Ectodermal cell (in vitro differentiated cells): ENCODE results near the gene LRRC73.

Experiments
- H3K27ac ChIP-seq: 2 replicates; pipeline ENCODE4 v1.7.0; 2013; ENCODE audit warnings: mild to moderate bottlenecking, low read depth, low read length; ENCODE audit not compliant: insufficient read depth, poor library complexity, severe bottlenecking
- H3K27me3 ChIP-seq: 2 replicates; pipeline ENCODE4 v1.7.0; 2013; ENCODE audit warnings: mild to moderate bottlenecking, low read length; ENCODE audit not compliant: insufficient read depth, control insufficient read depth, poor library complexity, severe bottlenecking
- H3K36me3 ChIP-seq: one replicate; pipeline ENCODE4 v1.7.0; 2013; ENCODE audit warnings: low read length; ENCODE audit not compliant: control insufficient read depth, insufficient read depth
- H3K4me1 ChIP-seq: one replicate; pipeline ENCODE4 v1.7.0; 2013; ENCODE audit warnings: low read length; ENCODE audit not compliant: control insufficient read depth, insufficient read depth
- H3K4me3 ChIP-seq: 2 replicates; pipeline ENCODE4 v1.7.0; 2013; ENCODE audit warnings: low read depth, low read length, control low read depth; ENCODE audit not compliant: insufficient read depth
- H3K9me3 ChIP-seq: 2 replicates; pipeline ENCODE4 v1.7.0; 2013; ENCODE audit warnings: mild to moderate bottlenecking, low read length, moderate library complexity; ENCODE audit not compliant: control insufficient read depth
- WGBS, 2 experiments: methylation state at CpG; one replicate each; pipeline ENCODE4 v1.1.7; 2013; ENCODE audit warnings: missing lambda C conversion rate in 2 of 2; 5-methylcytosine and 5-hydroxymethylcytosine counted together

The LRRC73 gene

DNA sequence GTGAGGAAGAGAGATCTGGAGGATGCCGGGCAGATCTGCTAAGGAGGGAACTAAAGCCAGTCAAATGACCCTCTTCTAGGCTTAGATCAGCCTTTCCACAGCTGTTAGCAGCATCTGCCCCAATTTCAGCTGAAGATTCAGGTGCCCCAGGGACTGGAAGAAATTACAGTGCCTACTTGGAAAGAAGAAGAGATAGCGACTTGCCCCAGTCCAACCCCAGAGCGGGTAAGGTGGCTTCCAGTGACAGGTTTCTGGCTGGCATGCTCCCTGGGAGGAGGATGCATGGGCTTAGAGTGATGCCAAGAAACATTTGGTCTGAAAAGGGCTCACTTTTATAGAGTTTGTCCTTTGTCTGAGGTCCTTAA, 32.2 kb downstream of the LRRC73 start:
- no peaks in the 10 kb centered on the region for H3K9me3 ChIP-seq
- H3K4me1 ChIP-seq, result peaks cover 11% of the 10 kb centered on the region
- no peak overlapping the region for H3K27ac ChIP-seq
- 51 to 60% methylated on average over 3 of the region's 3 CpGs for WGBS, 2 experiments
- H3K27me3 ChIP-seq, result no peaks in the 10 kb centered on the region
- H3K4me3 ChIP-seq, result peak overlapping the region; percentile 70
- no peaks in the 10 kb centered on the region for H3K36me3 ChIP-seq

DNA sequence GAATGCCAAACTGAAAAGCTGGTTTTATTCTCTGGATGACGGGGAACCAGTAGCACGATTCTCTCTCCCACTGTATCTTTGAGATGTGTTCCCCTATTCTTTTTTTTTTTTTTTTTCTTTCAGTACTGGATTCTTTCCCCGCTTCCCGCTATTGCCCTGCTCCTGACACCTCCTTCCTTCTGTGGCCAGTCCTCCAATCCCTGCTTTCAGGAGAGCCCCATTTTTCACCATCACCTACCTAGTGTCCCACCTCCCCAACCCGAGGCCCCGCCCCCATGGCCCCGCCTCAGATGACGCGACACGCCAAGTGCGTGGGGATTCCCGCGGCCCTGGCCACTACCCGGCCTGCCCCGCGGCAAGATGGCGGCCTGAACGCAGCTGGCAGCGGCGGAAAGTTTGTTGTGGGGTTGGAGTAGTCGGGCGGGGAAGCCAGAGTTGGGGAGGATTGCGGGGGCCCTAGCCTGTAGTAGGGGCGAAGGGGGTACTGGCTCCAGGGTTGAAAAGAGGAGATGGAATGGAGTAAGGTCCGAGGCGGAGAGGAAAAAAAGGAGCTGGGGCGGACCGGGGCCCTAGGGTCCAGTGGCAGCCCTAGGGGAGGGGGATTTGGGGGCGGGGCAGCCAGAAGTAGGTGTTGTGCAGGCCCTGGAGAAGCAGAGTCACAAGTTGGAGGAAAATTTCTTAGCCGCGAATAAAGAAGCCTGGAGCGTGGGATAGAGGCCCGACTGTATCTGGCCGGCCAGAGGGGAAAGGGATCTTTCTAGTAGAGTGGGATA, 32.7 kb downstream of the LRRC73 start, which contains the start of gene TJAP1:
TJAP1 (plus strand) TSS at position 336 of the 773 bp plus-strand sequence. CDS start 21,432 bp downstream, outside the sequence.
- peak within 1 kb of the TSS; percentile 73 for H3K27ac ChIP-seq
- H3K9me3 ChIP-seq, result no peaks in the 10 kb centered on the region
- H3K4me1 ChIP-seq, result peaks cover 11% of the 10 kb centered on the region
- H3K4me3 ChIP-seq, result peak within 1 kb of the TSS; percentile 70
- no peaks in the 10 kb centered on the region for H3K36me3 ChIP-seq
- 3 to 4% methylated on average over 34 of the region's 34 CpGs for WGBS, 2 experiments
- H3K27me3 ChIP-seq, result no peaks in the 10 kb centered on the region

DNA sequence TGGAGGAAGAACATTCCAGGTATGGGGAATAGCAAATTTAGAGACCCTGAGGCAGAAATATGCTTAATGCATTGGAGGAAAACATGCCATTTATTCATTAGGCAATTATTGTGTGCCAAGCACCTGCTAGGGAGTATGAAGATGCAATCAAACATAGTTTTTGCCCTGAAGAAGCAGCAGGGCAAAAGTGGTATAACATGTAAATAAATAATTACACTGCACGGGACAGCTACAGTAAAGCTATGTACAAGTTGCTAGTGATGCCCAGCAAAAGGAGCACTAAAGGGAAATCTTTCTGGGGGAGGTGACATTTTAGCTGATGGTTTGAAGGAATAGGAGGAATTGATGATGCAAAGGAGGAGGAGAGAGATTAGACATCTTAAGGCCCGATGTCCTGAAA, 33.4 kb downstream of the LRRC73 start:
- no peaks in the 10 kb centered on the region for H3K9me3 ChIP-seq
- 75 to 77% methylated on average over 2 of the region's 2 CpGs for WGBS, 2 experiments
- peaks cover 11% of the 10 kb centered on the region for H3K4me1 ChIP-seq
- peak overlapping the region; percentile 70 for H3K4me3 ChIP-seq
- H3K36me3 ChIP-seq, result no peaks in the 10 kb centered on the region
- H3K27ac ChIP-seq, result no peak overlapping the region
- H3K27me3 ChIP-seq, result no peaks in the 10 kb centered on the region

DNA sequence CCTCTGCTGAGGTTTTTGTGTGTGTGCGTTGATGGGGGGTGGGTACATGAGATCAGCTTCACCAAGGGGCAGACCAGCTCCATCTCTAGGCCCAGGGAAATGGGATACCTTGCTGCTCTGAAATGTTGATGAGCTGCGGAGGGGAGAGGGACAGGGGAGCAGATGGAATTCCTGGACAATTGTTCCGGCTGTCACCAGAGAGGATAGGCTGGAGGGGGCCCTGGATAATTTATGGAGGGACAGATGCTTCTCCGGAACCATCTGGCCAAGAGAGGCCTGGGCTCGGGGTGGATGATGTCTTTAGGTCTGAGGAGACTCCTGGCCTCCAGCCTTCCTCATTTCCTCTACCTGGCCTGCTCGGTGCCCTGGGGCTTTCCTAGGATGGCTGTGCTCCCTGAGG, 34.6 kb downstream of the LRRC73 start:
- WGBS, 2 experiments, result 93 to 94% methylated on average over 6 of the region's 6 CpGs
- no peak overlapping the region for H3K4me3 ChIP-seq
- peaks cover 11% of the 10 kb centered on the region for H3K4me1 ChIP-seq
- H3K27ac ChIP-seq, result no peak overlapping the region
- no peaks in the 10 kb centered on the region for H3K27me3 ChIP-seq
- H3K36me3 ChIP-seq, result no peaks in the 10 kb centered on the region
- no peaks in the 10 kb centered on the region for H3K9me3 ChIP-seq

DNA sequence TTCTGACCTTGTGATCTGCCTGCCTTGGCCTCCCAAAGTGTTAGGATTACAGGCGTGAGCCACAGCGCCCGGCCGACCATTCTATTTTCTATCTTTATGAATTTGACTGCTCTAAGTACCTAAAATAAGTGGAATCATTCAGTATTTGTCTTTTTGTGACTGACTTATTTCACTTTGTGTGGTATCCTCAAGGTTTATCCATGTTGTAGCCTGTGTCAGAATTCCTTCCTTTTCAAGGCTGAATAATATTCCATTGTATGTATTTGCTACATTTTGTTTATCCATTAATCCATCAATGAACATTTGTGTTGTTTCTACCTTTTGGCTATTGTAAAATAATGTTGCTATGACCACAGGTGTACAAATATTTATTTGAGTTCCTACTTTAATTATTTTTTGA, 37.6 kb downstream of the LRRC73 start:
- WGBS, 2 experiments, result 92 to 97% methylated on average over 4 of the region's 4 CpGs
- H3K27ac ChIP-seq, result no peak overlapping the region
- H3K4me1 ChIP-seq, result peaks cover 13% of the 10 kb centered on the region
- no peaks in the 10 kb centered on the region for H3K36me3 ChIP-seq
- no peak overlapping the region for H3K4me3 ChIP-seq
- H3K27me3 ChIP-seq, result no peaks in the 10 kb centered on the region
- H3K9me3 ChIP-seq, result no peaks in the 10 kb centered on the region

DNA sequence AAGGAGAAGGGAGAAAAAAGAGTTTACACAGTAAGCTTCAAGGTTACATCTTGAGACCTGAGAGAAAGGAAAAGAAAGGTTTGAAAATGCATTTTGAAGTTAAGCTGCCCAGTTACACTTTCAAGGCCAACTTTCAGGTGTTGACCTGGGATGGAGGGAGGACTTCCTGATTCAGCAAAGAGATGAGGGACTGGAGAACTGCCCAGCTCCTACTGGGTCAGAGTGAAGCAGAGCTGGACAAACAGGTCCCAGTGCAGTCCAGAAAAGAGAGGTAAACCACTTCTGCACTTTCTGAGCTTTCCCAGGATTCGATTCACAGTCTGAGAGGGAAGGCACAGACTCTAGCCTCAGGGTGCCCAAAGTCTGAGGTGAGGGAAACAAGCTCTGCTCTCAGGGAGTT, 38.7 kb downstream of the LRRC73 start:
- H3K9me3 ChIP-seq, result no peaks in the 10 kb centered on the region
- H3K36me3 ChIP-seq, result no peaks in the 10 kb centered on the region
- H3K4me3 ChIP-seq, result no peak overlapping the region
- 84 to 90% methylated on average over 1 of the region's 1 CpG for WGBS, 2 experiments
- peaks cover 13% of the 10 kb centered on the region for H3K4me1 ChIP-seq
- H3K27me3 ChIP-seq, result no peaks in the 10 kb centered on the region
- H3K27ac ChIP-seq, result no peak overlapping the region

DNA sequence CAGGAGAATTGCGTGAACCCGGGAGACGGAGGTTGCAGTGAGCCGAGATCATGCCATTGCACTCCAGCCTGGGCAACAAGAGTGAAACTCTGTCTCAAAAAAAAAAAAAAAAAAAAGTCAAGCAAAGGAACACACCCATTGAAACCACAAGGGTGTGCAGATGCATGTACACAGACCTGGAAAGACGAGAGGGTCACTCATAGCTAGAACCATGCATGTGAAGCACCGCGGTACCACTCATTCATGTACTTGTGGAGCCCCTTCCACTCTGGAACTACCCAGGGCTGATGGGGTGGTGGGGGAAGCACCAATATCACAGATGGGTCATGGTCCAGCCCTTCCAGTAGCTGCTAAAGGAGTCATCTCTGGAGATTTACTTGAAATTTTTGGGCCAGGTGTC, 40.2 kb downstream of the LRRC73 start:
- WGBS, 2 experiments, result 95 to 96% methylated on average over 7 of the region's 7 CpGs

DNA sequence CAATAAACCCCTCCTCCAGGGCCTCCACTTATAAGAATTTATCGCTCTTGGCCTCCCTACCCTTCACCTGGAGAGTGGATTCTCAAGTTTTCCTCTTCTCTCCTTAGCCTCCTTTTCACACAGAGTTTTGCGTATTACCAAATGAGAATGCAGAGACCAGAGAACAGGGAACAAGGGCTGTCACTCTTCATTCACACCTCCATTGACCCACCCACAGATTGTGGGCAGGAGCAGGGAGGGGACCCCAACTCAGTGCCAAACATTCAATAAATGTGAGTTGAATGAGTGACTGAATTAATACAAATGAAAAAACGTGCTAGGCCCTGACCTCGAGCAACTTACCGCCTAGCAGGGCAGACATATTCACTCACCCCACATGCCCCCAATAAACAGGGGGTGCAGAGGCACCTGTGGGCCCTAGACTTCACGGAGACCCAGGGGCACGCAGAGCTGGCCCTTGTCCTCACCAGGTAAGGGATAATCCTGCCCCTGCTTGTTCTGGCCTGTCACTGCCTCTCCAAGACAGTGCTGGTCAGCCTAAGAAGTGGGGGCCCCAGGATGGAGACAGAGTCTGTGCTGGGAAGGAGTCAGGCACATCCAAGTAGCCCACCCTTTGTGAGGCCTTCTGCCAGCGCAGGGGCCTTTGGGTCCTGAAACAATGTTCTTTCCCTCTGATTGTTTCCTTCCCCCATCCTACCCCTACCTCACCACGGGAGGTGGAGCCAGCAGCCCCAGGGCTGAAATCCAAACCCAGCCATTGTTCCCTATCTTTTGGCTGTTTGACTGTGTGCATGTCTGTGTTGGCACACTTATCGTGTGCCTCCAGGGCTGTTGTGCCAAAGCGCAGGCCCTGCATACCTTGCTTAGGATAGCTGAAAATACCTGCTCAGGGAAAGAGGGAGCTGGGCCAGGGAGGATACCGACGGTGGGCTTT, 41.1 kb downstream of the LRRC73 start:
- H3K27ac ChIP-seq, result no peak overlapping the region
- H3K36me3 ChIP-seq, result no peaks in the 10 kb centered on the region
- no peaks in the 10 kb centered on the region for H3K27me3 ChIP-seq
- H3K9me3 ChIP-seq, result no peaks in the 10 kb centered on the region
- WGBS, 2 experiments, result 71% methylated on average over 13 of the region's 13 CpGs
- H3K4me1 ChIP-seq, result peaks cover 13% of the 10 kb centered on the region
- no peak overlapping the region for H3K4me3 ChIP-seq

More for the DNA sequence above, 40.2 kb downstream of the LRRC73 start:
- Histone ChIP-seq H3K36me3 (no peaks in the 10 kb centered on the region), H3K27ac (no peak overlapping the region), H3K9me3 (no peaks in the 10 kb centered on the region), H3K27me3 (no peaks in the 10 kb centered on the region), H3K4me1 (peaks cover 13% of the 10 kb centered on the region), H3K4me3 (no peak overlapping the region)

DNA sequence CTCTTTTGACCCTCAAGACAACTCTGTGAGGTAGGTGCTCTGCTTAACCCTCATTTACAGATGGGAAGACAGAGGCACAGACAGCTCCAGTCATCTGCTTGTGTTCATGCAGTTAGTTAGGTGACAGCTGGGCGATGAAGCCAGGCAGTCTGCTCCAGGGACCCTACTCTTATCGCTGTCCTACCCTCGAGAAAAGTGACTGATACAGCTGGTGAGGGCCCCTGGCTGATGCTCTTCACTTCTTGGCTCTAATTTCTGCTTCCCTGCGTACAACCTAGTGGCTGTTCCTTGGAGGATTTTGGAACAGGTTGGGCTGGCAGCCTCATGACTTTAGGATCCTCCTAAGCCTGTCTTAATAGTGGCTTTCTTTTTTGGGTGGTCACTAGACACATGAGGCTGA, 41.9 kb downstream of the LRRC73 start:
- peaks cover 13% of the 10 kb centered on the region for H3K4me1 ChIP-seq
- 93 to 95% methylated on average over 4 of the region's 4 CpGs for WGBS, 2 experiments
- H3K9me3 ChIP-seq, result no peaks in the 10 kb centered on the region
- no peak overlapping the region for H3K4me3 ChIP-seq
- no peak overlapping the region for H3K27ac ChIP-seq
- H3K27me3 ChIP-seq, result no peaks in the 10 kb centered on the region
- H3K36me3 ChIP-seq, result no peaks in the 10 kb centered on the region

DNA sequence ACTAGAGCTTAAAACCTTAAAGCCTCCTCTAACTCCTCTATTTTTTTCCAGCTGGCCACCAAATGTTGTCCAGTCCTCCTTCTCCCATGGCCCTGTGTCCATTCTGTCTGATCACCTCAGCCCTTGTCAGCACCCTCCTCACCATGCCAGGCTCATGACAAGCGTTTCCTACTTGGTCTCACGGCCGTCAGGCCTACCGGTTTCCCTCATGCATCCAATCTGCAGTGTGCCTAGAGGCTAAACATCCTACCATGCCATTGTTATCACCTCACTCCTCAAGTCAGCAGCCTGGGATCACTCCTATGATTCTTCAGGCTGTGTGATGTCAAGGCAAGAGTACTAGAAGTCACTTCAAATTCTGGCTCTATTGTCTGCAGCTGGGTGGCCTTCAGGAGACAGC, 42.4 kb downstream of the LRRC73 start:
- Histone ChIP-seq H3K4me1 (peaks cover 13% of the 10 kb centered on the region), H3K9me3 (no peaks in the 10 kb centered on the region), H3K36me3 (no peaks in the 10 kb centered on the region), H3K27ac (no peak overlapping the region), H3K27me3 (peaks cover under 1% of the 10 kb centered on the region), H3K4me3 (no peak overlapping the region)
- 88 to 94% methylated on average over 4 of the region's 4 CpGs for WGBS, 2 experiments
